Right lobe of liver (tissue), 4 donors: ENCODE data around the gene DDX51.

Experiments
- POLR2A ChIP-seq: fragments of 450-650 bp; IDR thresholded peaks from one replicate; pipeline ENCODE4 v1.6.1; 2017; ENCODE audit warnings: antibody characterized with exemption, mild to moderate bottlenecking
- TF ChIP-seq, protein P1 (sequence below), 4 donors: fragments of 200-600 bp in 3 of 4; fragments of 450-650 bp in 1 of 4; IDR thresholded peaks; one replicate each; pipeline versions ENCODE4 v1.5.1 to v1.8.0; 2016 to 2022; ENCODE audit warnings: antibody characterized with exemption in 4 of 4, mild to moderate bottlenecking in 2 of 4
- donor health status: DM: no; HTN: no; CAD: no.
- donor health status: DM: no; HTN: no; CAD: no.
- donor health status: DM: no; HTN: yes; CAD: no.

DNA sequence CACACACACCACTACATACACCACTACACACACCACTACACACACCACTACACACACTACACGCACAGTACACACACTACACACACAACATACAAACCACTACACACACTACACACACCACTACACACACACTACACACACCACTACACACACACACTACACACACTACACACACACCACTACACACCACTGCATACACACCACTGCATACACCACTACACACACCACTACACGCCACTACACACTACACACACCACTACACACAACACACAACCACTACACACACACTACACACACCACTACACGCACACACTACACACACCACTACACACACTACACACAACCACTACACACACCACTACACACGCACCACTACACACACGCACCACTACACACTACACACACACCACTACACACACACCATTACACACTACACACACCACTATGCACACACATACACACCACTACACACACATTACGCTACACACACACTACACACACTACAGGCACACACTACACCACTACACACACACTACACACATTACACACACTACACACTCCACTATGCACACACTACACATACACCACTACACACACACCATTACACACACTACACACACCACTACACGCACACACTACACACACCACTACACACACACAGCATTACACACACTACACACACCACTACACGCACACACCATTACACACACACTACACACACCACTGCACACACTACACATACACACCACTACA, 12.6 kb upstream of the DDX51 start:
- TF ChIP-seq, protein P1, sequence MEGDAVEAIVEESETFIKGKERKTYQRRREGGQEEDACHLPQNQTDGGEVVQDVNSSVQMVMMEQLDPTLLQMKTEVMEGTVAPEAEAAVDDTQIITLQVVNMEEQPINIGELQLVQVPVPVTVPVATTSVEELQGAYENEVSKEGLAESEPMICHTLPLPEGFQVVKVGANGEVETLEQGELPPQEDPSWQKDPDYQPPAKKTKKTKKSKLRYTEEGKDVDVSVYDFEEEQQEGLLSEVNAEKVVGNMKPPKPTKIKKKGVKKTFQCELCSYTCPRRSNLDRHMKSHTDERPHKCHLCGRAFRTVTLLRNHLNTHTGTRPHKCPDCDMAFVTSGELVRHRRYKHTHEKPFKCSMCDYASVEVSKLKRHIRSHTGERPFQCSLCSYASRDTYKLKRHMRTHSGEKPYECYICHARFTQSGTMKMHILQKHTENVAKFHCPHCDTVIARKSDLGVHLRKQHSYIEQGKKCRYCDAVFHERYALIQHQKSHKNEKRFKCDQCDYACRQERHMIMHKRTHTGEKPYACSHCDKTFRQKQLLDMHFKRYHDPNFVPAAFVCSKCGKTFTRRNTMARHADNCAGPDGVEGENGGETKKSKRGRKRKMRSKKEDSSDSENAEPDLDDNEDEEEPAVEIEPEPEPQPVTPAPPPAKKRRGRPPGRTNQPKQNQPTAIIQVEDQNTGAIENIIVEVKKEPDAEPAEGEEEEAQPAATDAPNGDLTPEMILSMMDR (IDR thresholded peaks at IDR 0.05), result no peak
- no peak for TF ChIP-seq POLR2A
